A549 (cell line): ENCODE data around the gene SCG2. TPM values are rescaled to one million over a fixed set of nuclear protein-coding genes. Genes with fewer than 3 reads are reported as not detected.
A peak's percentile ranks its signal among the peaks of the same experiment; 100 is the strongest.

Experiments
- ATAC-seq, 2 experiments: fragments of 200-7000 bp in 1 of 2; fragments of >200 bp in 1 of 2; cut with Nextera tagmentation in 1 of 2; cut with Tn5 transposase in 1 of 2; 3 replicates each; pipeline versions ENCODE4 v1.8.0 to v1.9.1; 2018 to 2020; ENCODE audit warnings: mild to moderate bottlenecking in 1 of 2, moderate library complexity in 1 of 2
- CTCF ChIA-PET: fragments of 300-600 bp; sonication (Branson Sonifier 250); formaldehyde crosslinking; extraction: SDS; loops from one replicate; lab custom pipeline; 2021; ENCODE audit warnings: antibody characterized with exemption, inconsistent platforms; lab: Yijun Ruan, JAX
- POLR2A ChIA-PET: fragments of 350-600 bp; formaldehyde crosslinking; extraction: SDS; loops from one replicate; lab custom pipeline; 2021; ENCODE audit warnings: antibody characterized with exemption, inconsistent platforms; lab: Yijun Ruan, JAX
- DNase-seq, 2 experiments: peaks; one replicate each; pipeline versions ENCODE4 v3.0.0 to v3.0.0-alpha.2; 2011 to 2016; ENCODE audit warnings: low read depth in 1 of 2, low spot score in 1 of 2
- FAIRE-seq: peaks from 2 replicates; lab custom pipeline; 2011; peaks lifted over from hg19 to GRCh38; lab: Jason Lieb, UNC
- H3K27ac ChIP-seq, 2 experiments: fragments of >200 bp; sonication (Bioruptor Twin); formaldehyde crosslinking; 3 replicates each; pipeline ENCODE4 v1.5.1; 2016 to 2017
- H3K4me1 ChIP-seq: fragments of >200 bp; sonication (Bioruptor Twin); formaldehyde crosslinking; 3 replicates; pipeline ENCODE4 v1.6.1; 2016
- H3K4me2 ChIP-seq: fragments of >200 bp; sonication (Bioruptor Twin); formaldehyde crosslinking; 3 replicates; pipeline ENCODE4 v1.6.1; 2016
- H3K4me3 ChIP-seq: fragments of >200 bp; sonication (Bioruptor Twin); formaldehyde crosslinking; 3 replicates; pipeline ENCODE4 v1.5.1; 2016
- H3K9me3 ChIP-seq: fragments of >200 bp; sonication (Bioruptor Twin); formaldehyde crosslinking; 3 replicates; pipeline ENCODE4 v1.6.1; 2016
- BCL3 ChIP-seq: fragments of >200 bp; sonication (Bioruptor Twin); formaldehyde crosslinking; IDR thresholded peaks from 3 replicates; pipeline ENCODE4 v1.6.1; 2016
- CEBPB ChIP-seq, 2 experiments: fragments of >200 bp in 1 of 2; sonication (Bioruptor Twin) in 1 of 2; formaldehyde crosslinking in 1 of 2; IDR thresholded peaks; 2 replicates each; pipeline ENCODE4 v1.6.1; 2012 to 2016
- CHD4 ChIP-seq: fragments of 200-600 bp; sonication (generic); IDR thresholded peaks from 2 replicates; pipeline ENCODE4 v1.6.1; 2016; ENCODE audit warnings: antibody characterized with exemption, mild to moderate bottlenecking, borderline replicate concordance
- EHF ChIP-seq: fragments of 250-450 bp; sonication (Bioruptor Pico); IDR thresholded peaks from 2 replicates; pipeline ENCODE4 v1.5.0; 2020; ENCODE audit warnings: mild to moderate bottlenecking
- EHMT2 ChIP-seq: fragments of 200-600 bp; sonication (generic); IDR thresholded peaks from 2 replicates; pipeline ENCODE4 v1.6.1; 2016; ENCODE audit warnings: antibody characterized with exemption, low read depth, mild to moderate bottlenecking, moderate library complexity
- ELK1 ChIP-seq: fragments of 150-350 bp; IDR thresholded peaks from 2 replicates; pipeline ENCODE4 v1.6.1; 2014; ENCODE audit warnings: low read depth, mild to moderate bottlenecking, low read length
- FOSL2 ChIP-seq, 2 experiments: fragments of 450-650 bp in 1 of 2; fragments of >200 bp in 1 of 2; sonication (Bioruptor Twin) in 1 of 2; formaldehyde crosslinking; IDR thresholded peaks; 2 replicates each; pipeline versions ENCODE4 v1.5.0 to v1.6.1; 2016 to 2020; ENCODE audit warnings: mild to moderate bottlenecking in 1 of 2, moderate library complexity in 1 of 2
- HDAC2 ChIP-seq: fragments of 200-600 bp; sonication (generic); IDR thresholded peaks from 2 replicates; pipeline ENCODE4 v1.6.1; 2016
- HEYL ChIP-seq: fragments of 250-450 bp; sonication (Bioruptor Pico); IDR thresholded peaks from 2 replicates; pipeline ENCODE4 v1.8.0; 2021; ENCODE audit warnings: mild to moderate bottlenecking, moderate library complexity
- JUN ChIP-seq, 2 experiments: fragments of >200 bp; sonication (Bioruptor Twin); formaldehyde crosslinking; IDR thresholded peaks; 2 replicates in 1 of 2; 3 replicates in 1 of 2; pipeline ENCODE4 v1.6.1; 2016 to 2017
- KDM1A ChIP-seq: fragments of 200-600 bp; sonication (generic); IDR thresholded peaks from 2 replicates; pipeline ENCODE4 v1.6.1; 2016; ENCODE audit warnings: low read depth, mild to moderate bottlenecking
- MAFK ChIP-seq: fragments of 450-650 bp; IDR thresholded peaks from 2 replicates; pipeline ENCODE4 v1.6.1; 2014; ENCODE audit not compliant: partially characterized antibody
- NPAS2 ChIP-seq: fragments of 250-450 bp; sonication (Bioruptor Pico); IDR thresholded peaks from 2 replicates; pipeline ENCODE4 v1.8.0; 2022; ENCODE audit warnings: mild to moderate bottlenecking, moderate library complexity, borderline replicate concordance
- NR3C1 ChIP-seq: fragments of >200 bp; sonication (Bioruptor Twin); formaldehyde crosslinking; IDR thresholded peaks from 3 replicates; pipeline ENCODE4 v1.6.1; 2017
- PHF8 ChIP-seq: fragments of 200-600 bp; sonication (generic); IDR thresholded peaks from 2 replicates; pipeline ENCODE4 v1.6.1; 2016; ENCODE audit warnings: low read depth, mild to moderate bottlenecking, antibody characterized with exemption, moderate library complexity, borderline replicate concordance
- POLR2A ChIP-seq: IDR thresholded peaks from 2 replicates; pipeline ENCODE4 v1.6.1; 2012; ENCODE audit warnings: mild to moderate bottlenecking, low read length
- RARB ChIP-seq: fragments of 250-450 bp; sonication (Bioruptor Pico); IDR thresholded peaks from 2 replicates; pipeline ENCODE4 v1.8.0; 2021; ENCODE audit warnings: mild to moderate bottlenecking, moderate library complexity
- RCOR1 ChIP-seq: fragments of 150-350 bp; IDR thresholded peaks from 2 replicates; pipeline ENCODE4 v1.6.1; 2014; ENCODE audit warnings: antibody characterized with exemption, low read length, low read depth
- RFX5 ChIP-seq: fragments of 450-650 bp; IDR thresholded peaks from 2 replicates; pipeline ENCODE4 v1.7.1; 2014; ENCODE audit warnings: antibody characterized with exemption, mild to moderate bottlenecking, moderate library complexity
- SREBF2 ChIP-seq: fragments of 450-650 bp; IDR thresholded peaks from 2 replicates; pipeline ENCODE4 v1.6.1; 2014; ENCODE audit warnings: mild to moderate bottlenecking, moderate library complexity
- TFCP2L1 ChIP-seq: fragments of 250-450 bp; sonication (Bioruptor Pico); IDR thresholded peaks from 2 replicates; pipeline ENCODE4 v1.5.0; 2021; ENCODE audit warnings: mild to moderate bottlenecking
- USF2 ChIP-seq: fragments of 450-650 bp; IDR thresholded peaks from 2 replicates; pipeline ENCODE4 v1.6.1; 2014; ENCODE audit warnings: antibody characterized with exemption
- ZC3H11A ChIP-seq: fragments of 450-650 bp; IDR thresholded peaks from 2 replicates; pipeline ENCODE4 v1.6.1; 2014; ENCODE audit warnings: antibody characterized with exemption, mild to moderate bottlenecking
- ZFP36 ChIP-seq: fragments of 450-650 bp; IDR thresholded peaks from 2 replicates; pipeline ENCODE4 v1.6.1; 2014; ENCODE audit warnings: borderline replicate concordance; ENCODE audit not compliant: partially characterized antibody
- ZSCAN20 ChIP-seq: fragments of 250-450 bp; sonication (Bioruptor Pico); IDR thresholded peaks from 2 replicates; pipeline ENCODE4 v1.8.0; 2022; ENCODE audit warnings: mild to moderate bottlenecking, moderate library complexity
- WGBS: methylation state at CpG from one replicate; pipeline ENCODE4 v1.1.6; 2017; ENCODE audit errors: missing lambda C conversion rate; 5-methylcytosine and 5-hydroxymethylcytosine counted together
- polyA plus RNA-seq, 4 experiments: library from polyadenylated mRNA; depleted of rRNA in 3 of 4; stranded (reverse); fragments of >200 nt; fragmentation: RNase III in 1 of 4; extraction: RNeasy Plus Mini Kit Qiagen cat#74134 plus additional on column Dnase treatment in 1 of 4; gene quantifications; 2 replicates in 3 of 4; 3 replicates in 1 of 4; pipeline ENCODE4 v1.2.3, GENCODE V29; 2011 to 2017
- TF ChIP-seq, protein P1 (sequence below): IDR thresholded peaks from 2 replicates; pipeline ENCODE4 v1.6.1; 2012

SCG2 gene
- polyA plus RNA-seq, 2 of the 4 experiments (the other 2 are of a cell fraction) = 0.84 to 10.2 TPM

DNA sequence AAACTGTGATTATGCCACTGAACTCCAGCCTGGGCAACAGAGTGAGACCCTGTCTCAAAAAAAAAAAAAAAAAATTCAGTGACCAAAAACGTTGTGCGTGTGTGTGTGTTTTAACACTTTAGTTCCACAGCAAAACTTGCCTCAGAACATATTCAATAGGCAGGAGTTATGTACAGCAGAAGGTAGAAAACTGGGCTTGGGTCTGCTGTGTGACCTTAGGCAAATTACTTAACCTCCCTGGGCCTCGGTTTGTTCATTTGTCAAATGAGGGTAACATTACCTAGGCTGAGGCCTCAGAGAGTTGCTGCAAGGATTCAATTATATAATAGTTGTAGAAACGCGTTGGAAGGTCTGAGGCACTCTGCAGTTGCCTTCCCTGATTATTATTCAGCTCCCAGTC, 10.3 kb upstream of the SCG2 start:
- no peaks in the 10 kb centered on the region for H3K9me3 ChIP-seq
- peak overlapping the region; percentile 96 for H3K4me2 ChIP-seq
- TF ChIP-seq ZFP36 = peak; percentile 66
- TF ChIP-seq JUN (IDR thresholded peaks at IDR 0.05) = no peak
- TF ChIP-seq KDM1A = peak; percentile 88
- no peak for TF ChIP-seq TFCP2L1
- ATAC-seq (peak; percentile 12 to 25; a peak in 3 of 6 replicates), DNase-seq (no peak), FAIRE-seq (no peak)
- POLR2A ChIA-PET = no interaction called here
- peak overlapping the region; percentile 77 to 85 for H3K27ac ChIP-seq
- peaks cover 20% of the 10 kb centered on the region for H3K4me1 ChIP-seq
- peak overlapping the region; percentile 38 for H3K4me3 ChIP-seq
- CTCF ChIA-PET = interaction anchor here (1.4 kb wide), 1 partner anchor 365 kb away, joined by 3 read pairs; no protein-coding TSS in a partner anchor
- WGBS = 64% methylated on average over 5 of the region's 5 CpGs

- H3K4me2 ChIP-seq = no peak overlapping the region
- no peak for TF ChIP-seq ZSCAN20 (CRISPR knock-in tag)
- TF ChIP-seq POLR2A = no peak
- TF ChIP-seq NR3C1 = no peak
- TF ChIP-seq EHMT2 = no peak
- TF ChIP-seq RCOR1 = no peak
- TF ChIP-seq ELK1 = no peak
- no peak for TF ChIP-seq CHD4
- no peak for TF ChIP-seq EHF
- TF ChIP-seq JUN (IDR thresholded peaks at IDR 0.05) = no peak
- TF ChIP-seq BCL3 = no peak
- no peak for TF ChIP-seq RFX5
- no peak for TF ChIP-seq RARB
- no peak for TF ChIP-seq HDAC2
- TF ChIP-seq CEBPB (IDR thresholded peaks at IDR 0.05) = no peak
- no peak for TF ChIP-seq ZFP36
- no peak for TF ChIP-seq SREBF2
- TF ChIP-seq ZC3H11A = no peak
- POLR2A ChIA-PET = no interaction called here
- H3K27ac ChIP-seq = no peak overlapping the region
- no peaks in the 10 kb centered on the region for H3K9me3 ChIP-seq
- FAIRE-seq (no peak), DNase-seq (no peak), ATAC-seq (no peak)
- no peak overlapping the region for H3K4me3 ChIP-seq
- CTCF ChIA-PET = no interaction called here
- WGBS = 96% methylated on average over 2 of the region's 2 CpGs
- H3K4me1 ChIP-seq = peaks cover 20% of the 10 kb centered on the region
These were observed 8.9 kb upstream of the SCG2 start for GRCh38 chr2:223611061-223611460.

DNA sequence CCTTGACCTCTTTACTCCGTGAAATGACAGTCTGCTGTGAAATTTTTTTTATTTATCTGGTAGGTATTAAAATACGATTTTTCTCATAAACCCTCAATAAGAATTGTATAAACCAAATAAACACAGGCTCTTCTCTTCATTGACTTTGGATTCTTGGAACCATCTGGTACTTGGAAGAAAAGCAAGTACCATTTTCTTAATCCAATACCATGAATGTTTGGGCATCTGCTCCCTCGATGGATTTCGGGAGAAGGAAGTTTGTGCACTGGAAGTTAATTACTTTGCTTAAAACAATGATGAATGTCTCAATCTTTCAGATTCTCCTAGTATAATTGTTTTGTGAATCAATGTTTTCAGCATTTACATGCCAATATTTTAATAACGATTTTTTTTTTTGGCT, 5.3 kb upstream of the SCG2 start:
- POLR2A ChIA-PET = no interaction called here
- TF ChIP-seq MAFK (no peak), NPAS2 (CRISPR knock-in tag) (no peak), KDM1A (no peak), TFCP2L1 (no peak), SREBF2 (no peak), PHF8 (no peak), FOSL2 (IDR thresholded peaks at IDR 0.05) (no peak), FOSL2 (CRISPR knock-in tag; IDR thresholded peaks at IDR 0.05) (no peak), USF2 (no peak), HEYL (CRISPR knock-in tag) (no peak)
- TF ChIP-seq, protein P1, sequence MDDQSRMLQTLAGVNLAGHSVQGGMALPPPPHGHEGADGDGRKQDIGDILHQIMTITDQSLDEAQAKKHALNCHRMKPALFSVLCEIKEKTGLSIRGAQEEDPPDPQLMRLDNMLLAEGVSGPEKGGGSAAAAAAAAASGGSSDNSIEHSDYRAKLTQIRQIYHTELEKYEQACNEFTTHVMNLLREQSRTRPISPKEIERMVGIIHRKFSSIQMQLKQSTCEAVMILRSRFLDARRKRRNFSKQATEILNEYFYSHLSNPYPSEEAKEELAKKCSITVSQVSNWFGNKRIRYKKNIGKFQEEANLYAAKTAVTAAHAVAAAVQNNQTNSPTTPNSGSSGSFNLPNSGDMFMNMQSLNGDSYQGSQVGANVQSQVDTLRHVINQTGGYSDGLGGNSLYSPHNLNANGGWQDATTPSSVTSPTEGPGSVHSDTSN = no peak
- FAIRE-seq = no peak
- H3K4me1 ChIP-seq = peaks cover 4% of the 10 kb centered on the region
- no peaks in the 10 kb centered on the region for H3K9me3 ChIP-seq
- CTCF ChIA-PET = interaction anchor here (1.2 kb wide), 1 partner anchor 626 kb away, joined by 4 read pairs; no protein-coding TSS in a partner anchor
- 70% methylated on average over 5 of the region's 5 CpGs for WGBS
- no peak for DNase-seq
- H3K27ac ChIP-seq = no peak overlapping the region
- no peak overlapping the region for H3K4me2 ChIP-seq
- ATAC-seq = no peak
- no peak overlapping the region for H3K4me3 ChIP-seq
